Body of pancreas (tissue), 4 donors: ENCODE data around the gene KCNH8. TPM values are rescaled to one million over a fixed set of nuclear protein-coding genes. Genes with fewer than 3 reads are reported as not detected.

Experiments used
- ATAC-seq: fragments of 150-250 bp; one replicate; pipeline ENCODE4 v1.9.1; 2016
- DNase-seq, 4 donors: peaks; one replicate each; pipeline ENCODE4 v3.0.0-alpha.2; 2019
- H3K27ac ChIP-seq, 4 donors: fragments of 200-600 bp; sonication (generic); 1 replicate in 3 of 4; 2 replicates in 1 of 4; pipeline versions ENCODE4 v1.5.1 to v1.6.1; 2016 to 2019; ENCODE audit warnings: mild to moderate bottlenecking in 1 of 4, mixed read lengths in 1 of 4, moderate library complexity in 1 of 4
- H3K27me3 ChIP-seq, 2 donors: fragments of 200-600 bp; sonication (generic); one replicate each; pipeline ENCODE4 v1.6.0; 2016; ENCODE audit warnings: mild to moderate bottlenecking in 1 of 2
- H3K36me3 ChIP-seq, 2 donors: fragments of 200-600 bp; sonication (generic); replicated peaks in 1 of 2; 2 replicates each; pipeline ENCODE4 v1.5.1; 2016; ENCODE audit warnings: low read depth in 2 of 2; ENCODE audit not compliant: insufficient read depth in 1 of 2
- H3K4me1 ChIP-seq: fragments of 200-600 bp; sonication (generic); one replicate; pipeline ENCODE4 v1.6.0; 2016
- H3K4me3 ChIP-seq, 2 donors: fragments of 200-600 bp; sonication (generic); 1 replicate in 1 of 2; 2 replicates in 1 of 2; pipeline ENCODE4 v1.5.1; 2016 to 2019
- H3K9me3 ChIP-seq, 3 donors: fragments of 200-600 bp; sonication (generic); 1 replicate in 2 of 3; 2 replicates in 1 of 3; pipeline ENCODE4 v1.5.1; 2016
- POLR2A ChIP-seq, 3 donors: fragments of 450-650 bp; IDR thresholded peaks; one replicate each; pipeline ENCODE4 v1.6.1; 2016; ENCODE audit warnings: antibody characterized with exemption in 3 of 3, mild to moderate bottlenecking in 2 of 3
- WGBS, 2 donors: methylation state at CpG; one replicate each; pipeline ENCODE4 v1.1.5; 2017; 5-methylcytosine and 5-hydroxymethylcytosine counted together
- intact Hi-C: fragments of 100-400 bp; cut with DNase I; formaldehyde crosslinking; loops from one replicate; pipeline ENCODE4 v1.15.1; 2023
- total RNA-seq, 2 donors: library from RNA; depleted of rRNA; stranded (reverse); fragments of >200 nt; gene quantifications; one replicate each; pipeline ENCODE4 v1.1.0, GENCODE V29; 2016
- TF ChIP-seq, protein P1 (sequence below), 7 experiments: fragments of 450-650 bp in 4 of 7; fragments of 200-600 bp in 3 of 7; sonication (generic) in 3 of 7; IDR thresholded peaks; one replicate each; pipeline ENCODE4 v1.5.1; 2016 to 2019; ENCODE audit warnings: antibody characterized with exemption in 7 of 7

The KCNH8 gene
- total RNA-seq, 2 donors from 2014 or later: 2.3 TPM

- no peak overlapping the region for H3K4me3 ChIP-seq
- TF ChIP-seq POLR2A (IDR thresholded peaks at IDR 0.05): no peak
- TF ChIP-seq, protein P1, sequence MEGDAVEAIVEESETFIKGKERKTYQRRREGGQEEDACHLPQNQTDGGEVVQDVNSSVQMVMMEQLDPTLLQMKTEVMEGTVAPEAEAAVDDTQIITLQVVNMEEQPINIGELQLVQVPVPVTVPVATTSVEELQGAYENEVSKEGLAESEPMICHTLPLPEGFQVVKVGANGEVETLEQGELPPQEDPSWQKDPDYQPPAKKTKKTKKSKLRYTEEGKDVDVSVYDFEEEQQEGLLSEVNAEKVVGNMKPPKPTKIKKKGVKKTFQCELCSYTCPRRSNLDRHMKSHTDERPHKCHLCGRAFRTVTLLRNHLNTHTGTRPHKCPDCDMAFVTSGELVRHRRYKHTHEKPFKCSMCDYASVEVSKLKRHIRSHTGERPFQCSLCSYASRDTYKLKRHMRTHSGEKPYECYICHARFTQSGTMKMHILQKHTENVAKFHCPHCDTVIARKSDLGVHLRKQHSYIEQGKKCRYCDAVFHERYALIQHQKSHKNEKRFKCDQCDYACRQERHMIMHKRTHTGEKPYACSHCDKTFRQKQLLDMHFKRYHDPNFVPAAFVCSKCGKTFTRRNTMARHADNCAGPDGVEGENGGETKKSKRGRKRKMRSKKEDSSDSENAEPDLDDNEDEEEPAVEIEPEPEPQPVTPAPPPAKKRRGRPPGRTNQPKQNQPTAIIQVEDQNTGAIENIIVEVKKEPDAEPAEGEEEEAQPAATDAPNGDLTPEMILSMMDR (IDR thresholded peaks at IDR 0.05): no peak
- no peaks in the 10 kb centered on the region for H3K36me3 ChIP-seq
- DNase-seq: no peak
- WGBS, 2 donors: 67 to 83% methylated on average over 1 of the region's 1 CpG
- intact Hi-C loops: no loop called here
- no peak overlapping the region for H3K27ac ChIP-seq
- no peak for ATAC-seq
- H3K4me1 ChIP-seq: no peaks in the 10 kb centered on the region
- no peaks in the 10 kb centered on the region for H3K27me3 ChIP-seq
- H3K9me3 ChIP-seq: no peaks in the 10 kb centered on the region
Measured at GRCh38 chr3:19124752-19125151, 23.6 kb upstream of the KCNH8 start.

- Histone ChIP-seq H3K9me3 (no peaks in the 10 kb centered on the region), H3K27me3 (no peaks in the 10 kb centered on the region), H3K36me3 (no peaks in the 10 kb centered on the region), H3K27ac (no peak overlapping the region), H3K4me3 (no peak overlapping the region), H3K4me1 (no peaks in the 10 kb centered on the region)
- DNase-seq (no peak), ATAC-seq (no peak)
- intact Hi-C loops: no loop called here
- no peak for TF ChIP-seq POLR2A (IDR thresholded peaks at IDR 0.05)
- TF ChIP-seq, protein P1 (IDR thresholded peaks at IDR 0.05): no peak
- WGBS, 2 donors: 54 to 55% methylated on average over 1 of the region's 1 CpG
Measured at GRCh38 chr3:19139863-19140262, 8.4 kb upstream of the KCNH8 start.

DNA sequence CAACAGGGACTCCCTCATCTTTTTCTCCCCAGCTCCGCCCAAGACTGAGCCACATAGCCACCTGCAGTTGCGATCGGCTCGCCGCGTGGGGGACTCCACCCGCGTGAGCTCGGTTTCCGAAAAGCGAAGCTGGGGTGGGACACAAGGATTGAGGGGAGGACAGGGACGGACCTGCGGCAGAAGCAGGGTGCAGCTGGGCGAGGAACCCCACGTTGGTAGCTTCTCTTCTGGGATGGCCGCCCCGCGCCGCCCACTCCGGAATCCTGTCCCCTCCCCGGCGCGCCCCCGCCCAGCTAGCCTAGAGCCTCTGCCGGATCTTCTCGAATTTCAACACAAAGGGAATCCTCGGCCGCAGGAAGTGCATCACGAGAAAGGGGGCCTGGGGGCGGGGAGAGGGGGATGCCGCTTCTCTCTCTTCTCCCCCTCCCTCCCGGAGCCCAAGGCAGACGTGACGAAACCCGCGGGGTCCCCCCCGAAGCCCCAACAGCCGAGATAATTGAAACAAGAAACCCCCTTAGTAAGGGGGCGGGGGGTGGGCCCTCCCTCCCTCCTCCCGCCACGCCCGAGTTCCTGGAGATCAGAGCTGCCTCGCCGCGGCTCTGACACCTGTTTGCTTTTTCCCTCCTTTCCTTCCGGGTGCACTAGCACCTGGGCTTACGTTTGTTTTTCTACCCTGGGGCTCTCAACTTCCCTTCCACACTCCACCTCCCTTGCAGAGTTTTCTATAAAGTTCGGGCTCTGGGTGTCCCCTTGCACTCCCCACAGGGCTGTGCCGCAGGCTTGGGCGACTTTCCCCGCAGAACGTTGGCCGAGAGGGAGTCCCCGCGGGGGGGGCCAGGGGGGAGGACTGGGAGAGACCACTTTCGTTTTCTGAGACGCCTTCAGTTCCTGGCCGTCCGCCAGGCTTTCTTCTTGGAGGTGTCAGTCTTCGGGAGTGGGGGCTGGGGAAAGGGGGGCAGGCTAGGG lies 1.3 kb upstream of the KCNH8 start:
- intact Hi-C loops: no loop called here
- H3K27me3 ChIP-seq: no peaks in the 10 kb centered on the region
- H3K36me3 ChIP-seq: no peaks in the 10 kb centered on the region
- peak overlapping the region; percentile 64 to 94 (median 92) for H3K27ac ChIP-seq
- peak; percentile 9 to 64 (median 55) for TF ChIP-seq POLR2A (IDR thresholded peaks at IDR 0.05)
- TF ChIP-seq, protein P1 (IDR thresholded peaks at IDR 0.05): peak; percentile 16 to 72 (median 53)
- DNase-seq (peak; percentile 80 to 88 (median 83)), ATAC-seq (peak; percentile 79)
- 0% methylated on average over 42 to 60 of the region's 60 CpGs for WGBS, 2 donors
- peak overlapping the region; percentile 48 to 64 for H3K4me3 ChIP-seq
- no peaks in the 10 kb centered on the region for H3K9me3 ChIP-seq
- peaks cover 23% of the 10 kb centered on the region for H3K4me1 ChIP-seq

DNA sequence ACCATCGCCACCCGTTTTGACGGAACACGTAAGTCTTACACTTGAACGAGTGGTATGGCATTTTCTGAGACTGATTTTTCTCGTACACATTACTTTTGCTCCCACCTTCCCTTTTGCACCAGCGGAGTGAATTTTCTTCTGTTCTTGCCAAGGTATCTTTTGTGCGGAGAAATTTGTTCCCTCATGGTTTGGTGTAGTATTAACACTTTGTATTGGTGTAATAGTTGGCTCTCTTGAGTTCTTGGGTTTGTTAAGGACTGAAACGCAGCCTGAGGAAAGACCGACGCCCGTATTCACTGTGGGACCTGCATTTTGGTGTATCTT lies 420 bp downstream of the KCNH8 start:
- Histone ChIP-seq H3K27ac (peak overlapping the region in 3 of 4 donors; percentile 90 to 94 (median 93)), H3K4me1 (peaks cover 23% of the 10 kb centered on the region), H3K4me3 (peak overlapping the region in 1 of 2 donors; percentile 48), H3K36me3 (no peaks in the 10 kb centered on the region), H3K27me3 (no peaks in the 10 kb centered on the region), H3K9me3 (no peaks in the 10 kb centered on the region)
- TF ChIP-seq, protein P1 (IDR thresholded peaks at IDR 0.05): no peak
- no peak for TF ChIP-seq POLR2A (IDR thresholded peaks at IDR 0.05)
- ATAC-seq: no peak
- intact Hi-C loops: no loop called here
- WGBS, 2 donors: 1 to 3% methylated on average over 12 of the region's 12 CpGs
- no peak for DNase-seq
